Loucy (cell line): Measurements from ENCODE around the gene INSR.

Experiments
- EZH2phosphoT487 ChIP-seq: fragments of 200-600 bp; IDR thresholded peaks from 2 replicates; pipeline ENCODE4 v1.6.1; 2018; ENCODE audit warnings: antibody characterized with exemption, mild to moderate bottlenecking, moderate library complexity, borderline replicate concordance
- TF ChIP-seq, protein P1 (sequence below): fragments of 200-600 bp; sonication (generic); conservative IDR thresholded peaks from 2 replicates; pipeline ENCODE4 v1.5.1; 2014; ENCODE audit warnings: mild to moderate bottlenecking, antibody characterized with exemption, low read length

DNA sequence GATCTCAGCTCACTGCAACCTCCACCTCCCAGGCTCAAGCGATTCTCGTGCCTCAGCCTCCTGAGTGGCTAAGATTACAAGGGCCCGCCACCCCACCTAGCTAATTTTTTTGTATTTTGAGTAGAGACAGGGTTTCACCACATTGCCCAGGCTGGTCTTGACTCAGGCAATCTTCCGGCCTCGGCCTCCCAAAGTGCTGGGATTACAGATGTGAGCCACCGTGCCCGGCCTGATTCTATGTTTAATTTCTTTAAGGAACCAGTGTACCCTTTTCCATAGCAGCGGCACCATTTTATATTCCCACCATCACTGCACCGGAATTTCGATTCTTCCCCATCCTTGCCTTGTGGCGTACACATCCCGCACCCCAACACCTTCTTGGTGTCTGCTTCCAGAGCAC is 17.7 kb upstream of the INSR start:
- TF ChIP-seq, protein P1, sequence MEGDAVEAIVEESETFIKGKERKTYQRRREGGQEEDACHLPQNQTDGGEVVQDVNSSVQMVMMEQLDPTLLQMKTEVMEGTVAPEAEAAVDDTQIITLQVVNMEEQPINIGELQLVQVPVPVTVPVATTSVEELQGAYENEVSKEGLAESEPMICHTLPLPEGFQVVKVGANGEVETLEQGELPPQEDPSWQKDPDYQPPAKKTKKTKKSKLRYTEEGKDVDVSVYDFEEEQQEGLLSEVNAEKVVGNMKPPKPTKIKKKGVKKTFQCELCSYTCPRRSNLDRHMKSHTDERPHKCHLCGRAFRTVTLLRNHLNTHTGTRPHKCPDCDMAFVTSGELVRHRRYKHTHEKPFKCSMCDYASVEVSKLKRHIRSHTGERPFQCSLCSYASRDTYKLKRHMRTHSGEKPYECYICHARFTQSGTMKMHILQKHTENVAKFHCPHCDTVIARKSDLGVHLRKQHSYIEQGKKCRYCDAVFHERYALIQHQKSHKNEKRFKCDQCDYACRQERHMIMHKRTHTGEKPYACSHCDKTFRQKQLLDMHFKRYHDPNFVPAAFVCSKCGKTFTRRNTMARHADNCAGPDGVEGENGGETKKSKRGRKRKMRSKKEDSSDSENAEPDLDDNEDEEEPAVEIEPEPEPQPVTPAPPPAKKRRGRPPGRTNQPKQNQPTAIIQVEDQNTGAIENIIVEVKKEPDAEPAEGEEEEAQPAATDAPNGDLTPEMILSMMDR: no peak
- TF ChIP-seq EZH2phosphoT487: no peak
